Measurements from ENCODE around the gene TBR1.

DNA sequence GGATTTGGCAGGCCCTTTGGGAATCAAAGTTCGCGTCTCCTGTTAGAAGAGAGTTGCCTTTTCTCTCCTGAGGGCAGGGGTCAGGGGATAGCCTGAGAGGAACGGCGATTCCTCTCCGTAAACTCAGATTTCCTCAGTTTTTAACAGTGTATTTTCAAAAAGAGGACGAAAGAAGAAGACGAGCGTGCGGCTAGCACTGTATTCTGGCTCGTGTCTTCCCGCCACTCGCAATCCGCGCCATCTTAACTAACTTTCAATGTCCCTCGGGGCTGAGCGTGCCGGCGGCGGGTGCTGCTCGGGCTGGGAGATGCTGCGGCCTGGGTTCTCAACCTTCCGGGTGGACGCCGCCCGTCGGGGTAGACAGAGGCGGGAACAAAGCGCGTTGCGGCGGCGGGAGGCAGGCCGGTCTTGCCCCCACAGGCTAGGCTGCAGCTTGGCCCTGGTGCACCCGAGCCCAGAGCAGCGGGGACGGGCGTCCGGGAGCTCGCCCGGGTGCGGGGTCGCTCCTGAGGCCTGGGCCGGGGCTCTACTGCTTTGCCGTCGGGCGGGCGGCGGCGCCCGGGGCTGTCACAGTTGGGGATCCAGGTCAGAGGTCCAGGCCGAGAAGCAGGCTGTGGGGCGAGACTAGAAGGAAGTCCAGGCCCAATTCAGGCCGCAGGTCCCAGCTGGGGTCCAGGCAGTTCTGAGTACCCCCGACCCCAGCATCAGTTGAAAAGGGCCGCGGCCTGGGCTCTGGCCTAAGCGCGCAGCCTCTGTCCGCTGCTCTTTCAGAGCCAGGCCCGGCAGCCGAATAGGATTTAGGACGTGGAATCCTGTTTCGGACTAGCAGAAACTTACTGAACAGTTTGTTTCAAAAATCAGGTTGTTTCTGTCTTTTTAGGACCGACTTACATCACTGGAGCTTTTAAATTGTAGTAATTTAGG, 11.8 kb downstream of the TBR1 start:
- no peak for TF ChIP-seq POLR2A (IDR thresholded peaks at IDR 0.05; ENCODE audit: low read length)
- TF ChIP-seq GATA1 (IDR thresholded peaks at IDR 0.05; ENCODE audit: low read depth, low read length) = no peak
